H1 (cell line): ENCODE results near the gene PAQR9. TPM values are rescaled to one million over a fixed set of nuclear protein-coding genes. Genes with fewer than 3 reads are reported as not detected.

ENCODE experiments used
- CTCF ChIA-PET: fragments of 300-600 bp; sonication (Branson Sonifier 250); formaldehyde crosslinking; loops from one replicate; lab custom pipeline; 2021; ENCODE audit not compliant: partially characterized antibody; lab: Charles Lee
- POLR2A ChIA-PET: fragments of 300-600 bp; sonication (Branson Sonifier 250); formaldehyde crosslinking; loops from one replicate; lab custom pipeline; 2021; ENCODE audit warnings: inconsistent platforms; ENCODE audit not compliant: partially characterized antibody; lab: Charles Lee
- DNase-seq, 2 experiments: peaks; one replicate each; pipeline versions ENCODE4 v3.0.0 to v3.0.0-alpha.2; 2010 to 2022; ENCODE audit warnings: low spot score in 2 of 2, low read depth in 1 of 2, mixed read lengths in 1 of 2
- FAIRE-seq: peaks from 2 replicates; lab custom pipeline; 2011; peaks lifted over from hg19 to GRCh38; lab: Jason Lieb, UNC
- H2AFZ ChIP-seq: 2 replicates; pipeline ENCODE4 v1.8.1; 2012; ENCODE audit warnings: low read length, inconsistent platforms
- H2AK5ac ChIP-seq: 2 replicates; pipeline ENCODE4 v1.6.1; 2013; ENCODE audit warnings: low read depth, low read length
- H2BK120ac ChIP-seq: replicated peaks from 2 replicates; pipeline ENCODE3; 2013; ENCODE audit warnings: low read depth, low read length, inconsistent platforms
- H2BK12ac ChIP-seq: 2 replicates; pipeline ENCODE4 v1.6.1; 2013; ENCODE audit warnings: low read depth, low read length
- H2BK15ac ChIP-seq: 2 replicates; pipeline ENCODE4 v1.6.1; 2013; ENCODE audit warnings: low read length
- H2BK20ac ChIP-seq: 2 replicates; pipeline ENCODE4 v1.6.1; 2013; ENCODE audit warnings: low read length
- H2BK5ac ChIP-seq: 2 replicates; pipeline ENCODE4 v1.6.1; 2013; ENCODE audit warnings: low read depth, low read length
- H3K14ac ChIP-seq: 2 replicates; pipeline ENCODE4 v1.6.1; 2013; ENCODE audit warnings: inconsistent platforms; ENCODE audit not compliant: insufficient read length
- H3K18ac ChIP-seq: 2 replicates; pipeline ENCODE4 v1.6.1; 2013; ENCODE audit warnings: low read length; ENCODE audit errors: extremely low read depth
- H3K23ac ChIP-seq: 2 replicates; pipeline ENCODE4 v1.6.1; 2013; ENCODE audit warnings: inconsistent platforms; ENCODE audit not compliant: insufficient read length
- H3K23me2 ChIP-seq: 2 replicates; pipeline ENCODE4 v1.6.1; 2013; ENCODE audit warnings: low read depth, low read length
- H3K27ac ChIP-seq: 2 replicates; pipeline ENCODE4 v1.6.1; 2011; ENCODE audit warnings: low read depth, low read length, inconsistent platforms
- H3K27me3 ChIP-seq, 4 experiments: replicated peaks in 1 of 4; 1 replicate in 1 of 4; 2 replicates in 3 of 4; pipeline versions ENCODE4 v1.6.1 to v1.8.1; 2011 to 2013; ENCODE audit warnings: low read length in 3 of 4, mild to moderate bottlenecking in 3 of 4, inconsistent platforms in 2 of 4, mixed read lengths in 2 of 4, moderate library complexity in 1 of 4; ENCODE audit not compliant: control insufficient read depth in 3 of 4, insufficient read depth in 3 of 4; ENCODE audit errors: extremely low read depth in 1 of 4
- H3K36me3 ChIP-seq, 4 experiments: 2 replicates each; pipeline versions ENCODE4 v1.6.1 to v1.8.1; 2011 to 2013; ENCODE audit warnings: mild to moderate bottlenecking in 4 of 4, low read length in 3 of 4, moderate library complexity in 2 of 4, control low read depth in 1 of 4, inconsistent platforms in 1 of 4; ENCODE audit not compliant: insufficient read depth in 4 of 4, control insufficient read depth in 2 of 4
- H3K4ac ChIP-seq: replicated peaks from 2 replicates; pipeline ENCODE3; 2013; ENCODE audit warnings: low read length, low read depth, mixed read lengths, inconsistent platforms; ENCODE audit not compliant: insufficient read length
- H3K4me1 ChIP-seq, 4 experiments: replicated peaks in 1 of 4; 1 replicate in 1 of 4; 2 replicates in 3 of 4; pipeline versions ENCODE4 v1.6.1 to v1.8.1; 2011 to 2013; ENCODE audit warnings: low read length in 3 of 4, inconsistent platforms in 2 of 4, mixed read lengths in 1 of 4; ENCODE audit not compliant: insufficient read depth in 4 of 4, control insufficient read depth in 3 of 4
- H3K4me2 ChIP-seq, 2 experiments: 2 replicates each; pipeline versions ENCODE4 v1.6.1 to v1.8.1; 2011 to 2013; ENCODE audit warnings: low read depth in 2 of 2, low read length in 2 of 2, control low read depth in 1 of 2, inconsistent platforms in 1 of 2, mild to moderate bottlenecking in 1 of 2; ENCODE audit not compliant: insufficient read depth in 1 of 2
- H3K4me3 ChIP-seq, 4 experiments: fragments of 200-600, 300-600 bp in 1 of 4; sonication (generic), shearing (Covaris generic), sonication (Bioruptor Twin) in 1 of 4; 2 replicates each; pipeline versions ENCODE4 v1.5.1 to v1.8.1; 2011 to 2016; ENCODE audit warnings: low read length in 4 of 4, low read depth in 3 of 4, control low read depth in 2 of 4, inconsistent platforms in 2 of 4, mild to moderate bottlenecking in 2 of 4, mixed read lengths in 1 of 4, moderate library complexity in 1 of 4; ENCODE audit not compliant: insufficient read depth in 2 of 4; ENCODE audit errors: extremely low read depth in 1 of 4
- H3K56ac ChIP-seq: replicated peaks from 2 replicates; pipeline ENCODE3; 2013; ENCODE audit warnings: low read depth, mild to moderate bottlenecking, mixed read lengths, low read length, inconsistent platforms; ENCODE audit not compliant: insufficient read length
- H3K79me1 ChIP-seq: 2 replicates; pipeline ENCODE4 v1.6.1; 2013; ENCODE audit warnings: low read depth, low read length, control low read depth
- H3K79me2 ChIP-seq, 2 experiments: 2 replicates each; pipeline versions ENCODE4 v1.6.1 to v1.8.1; 2012 to 2013; ENCODE audit warnings: low read length in 2 of 2, mild to moderate bottlenecking in 2 of 2, inconsistent platforms in 1 of 2; ENCODE audit not compliant: insufficient read depth in 2 of 2, control insufficient read depth in 1 of 2
- H3K9ac ChIP-seq, 4 experiments: replicated peaks in 1 of 4; 1 replicate in 1 of 4; 2 replicates in 3 of 4; pipeline versions ENCODE4 v1.6.1 to v1.8.1; 2011 to 2013; ENCODE audit warnings: low read depth in 3 of 4, low read length in 3 of 4, control low read depth in 2 of 4, mild to moderate bottlenecking in 2 of 4, moderate library complexity in 2 of 4, inconsistent platforms in 1 of 4; ENCODE audit errors: extremely low read depth in 1 of 4
- H3K9me3 ChIP-seq, 2 experiments: 2 replicates each; pipeline versions ENCODE4 v1.6.1 to v1.8.1; 2012 to 2013; ENCODE audit warnings: mild to moderate bottlenecking in 2 of 2, moderate library complexity in 2 of 2, control low read depth in 1 of 2, inconsistent platforms in 1 of 2, low read depth in 1 of 2, low read length in 1 of 2, mixed read lengths in 1 of 2; ENCODE audit not compliant: insufficient read depth in 2 of 2
- H4K20me1 ChIP-seq, 2 experiments: replicated peaks in 1 of 2; 2 replicates each; pipeline versions ENCODE3 to v1.8.1; 2011 to 2013; ENCODE audit warnings: inconsistent platforms in 2 of 2, low read length in 2 of 2, mild to moderate bottlenecking in 1 of 2; ENCODE audit not compliant: insufficient read depth in 2 of 2, control insufficient read depth in 1 of 2
- H4K5ac ChIP-seq: 2 replicates; pipeline ENCODE4 v1.6.1; 2013; ENCODE audit warnings: low read length, low read depth, mixed read lengths, inconsistent platforms; ENCODE audit not compliant: insufficient read length
- H4K8ac ChIP-seq: 2 replicates; pipeline ENCODE4 v1.8.0; 2013; ENCODE audit warnings: mild to moderate bottlenecking, moderate library complexity, low read length, inconsistent platforms; ENCODE audit not compliant: insufficient read depth; ENCODE audit errors: extremely low read depth
- H4K91ac ChIP-seq: replicated peaks from 2 replicates; pipeline ENCODE3; 2013; ENCODE audit warnings: low read length, mixed read lengths, inconsistent platforms; ENCODE audit not compliant: insufficient read length
- ATF2 ChIP-seq: IDR thresholded peaks from 2 replicates; pipeline ENCODE4 v1.6.1; 2012; ENCODE audit warnings: low read length, inconsistent platforms
- BRCA1 ChIP-seq: IDR thresholded peaks from 2 replicates; pipeline ENCODE4 v1.6.1; 2012; ENCODE audit warnings: low read depth, low read length, improper control_type of control experiment
- CBX8 ChIP-seq: fragments of 300-800, 300-1000 bp; sonication (generic); IDR thresholded peaks from 2 replicates; pipeline ENCODE4 v1.7.1; 2016; ENCODE audit warnings: low read depth, low read length, borderline replicate concordance
- CTBP2 ChIP-seq: IDR thresholded peaks from 2 replicates; pipeline ENCODE4 v1.7.0; 2011; ENCODE audit warnings: borderline replicate concordance, mild to moderate bottlenecking, moderate library complexity, mixed read lengths, low read length; ENCODE audit not compliant: insufficient read depth, insufficient read length
- CTCF ChIP-seq, 3 experiments: IDR thresholded peaks; 1 replicate in 2 of 3; 2 replicates in 1 of 3; pipeline versions ENCODE4 v1.5.1 to v1.6.1; 2011; ENCODE audit warnings: low read length in 3 of 3, mild to moderate bottlenecking in 3 of 3, inconsistent platforms in 2 of 3, low read depth in 1 of 3, moderate library complexity in 1 of 3; ENCODE audit not compliant: insufficient read depth in 1 of 3; ENCODE audit errors: control extremely low read depth in 1 of 3
- EP300 ChIP-seq, 2 experiments: IDR thresholded peaks; 1 replicate in 1 of 2; 2 replicates in 1 of 2; pipeline ENCODE4 v1.6.1; 2011 to 2012; ENCODE audit warnings: low read depth in 2 of 2, low read length in 2 of 2, mild to moderate bottlenecking in 2 of 2, borderline replicate concordance in 1 of 2, inconsistent platforms in 1 of 2, moderate library complexity in 1 of 2
- FOSL1 ChIP-seq: IDR thresholded peaks from 2 replicates; pipeline ENCODE4 v1.6.1; 2011; ENCODE audit warnings: mild to moderate bottlenecking, low read depth, low read length, moderate library complexity; ENCODE audit not compliant: insufficient read depth
- RXRA ChIP-seq: IDR thresholded peaks from 2 replicates; pipeline ENCODE4 v1.6.1; 2011; ENCODE audit warnings: low read depth, mild to moderate bottlenecking, low read length, moderate library complexity; ENCODE audit not compliant: insufficient read depth
- SRF ChIP-seq: IDR thresholded peaks from 2 replicates; pipeline ENCODE4 v1.6.1; 2011; ENCODE audit warnings: mild to moderate bottlenecking, low read depth, low read length, moderate library complexity
- WGBS, 2 experiments: shearing (Covaris generic) in 1 of 2; methylation state at CpG; one replicate each; pipeline versions ENCODE4 v1.1.6 to v1.1.7; 2013 to 2015; ENCODE audit warnings: low lambda C conversion rate in 2 of 2, mixed read lengths in 2 of 2, inconsistent platforms in 1 of 2, low coverage in 1 of 2, missing lambda C conversion rate in 1 of 2; ENCODE audit not compliant: insufficient replicate concordance in 2 of 2, insufficient coverage in 1 of 2, insufficient read length in 1 of 2; ENCODE audit errors: extremely low coverage in 1 of 2, missing lambda C conversion rate in 1 of 2; 5-methylcytosine and 5-hydroxymethylcytosine counted together
- polyA plus RNA-seq, 7 experiments: library from polyadenylated mRNA; depleted of rRNA in 3 of 7; stranded (reverse) in 5 of 7; unstranded in 2 of 7; fragments of >200 nt in 5 of 7; fragments of 200-250 nt in 2 of 7; gene quantifications; 1 replicate in 5 of 7; 2 replicates in 1 of 7; 4 replicates in 1 of 7; pipeline versions ENCODE4 v1.2.1 to v1.2.3, GENCODE V29; 2011 to 2013; ENCODE audit warnings: missing spikeins in 2 of 7, mixed read lengths in 2 of 7
- total RNA-seq: library from RNA; stranded (reverse); fragmentation: NEBNext Ultra II Directional; extraction: Animal tissue kit (Norgen Biotek cat#: 25700); gene quantifications from 2 replicates; pipeline ENCODE4 v1.2.1, GENCODE V29; 2021

Gene PAQR9
- total and polyA plus RNA-seq, 2 of the 8 experiments (the other 6 are each of a cell fraction or from before 2014, with no cell fraction given): 2.6 to 5.2 TPM

- no peak overlapping the region for H3K4ac ChIP-seq
- peaks cover 0 to 3% (median under 1%) of the 10 kb centered on the region in 4 experiments; a peak in 3 of 7 replicates for H3K4me1 ChIP-seq
- H3K79me2 ChIP-seq: no peaks in the 10 kb centered on the region
- H2AFZ ChIP-seq: no peak overlapping the region
- no peaks in the 10 kb centered on the region for H3K9me3 ChIP-seq
- no peaks in the 10 kb centered on the region for H3K36me3 ChIP-seq
- no peak overlapping the region for H3K27ac ChIP-seq
- H3K9ac ChIP-seq: no peak overlapping the region
- no peaks in the 10 kb centered on the region for H3K23me2 ChIP-seq
- no peak overlapping the region for H4K5ac ChIP-seq
- WGBS, 2 experiments: 94% methylated on average over 3 of the region's 3 CpGs; no CpG with 5 or more reads in 1 of the 2 experiments
- no peak overlapping the region for H2BK5ac ChIP-seq
- H3K4me2 ChIP-seq: no peak overlapping the region
- TF ChIP-seq BRCA1: no peak
- no peak for TF ChIP-seq CTCF (IDR thresholded peaks at IDR 0.05; ENCODE audit: control extremely low read depth in 1 of 3, insufficient read depth in 1 of 3, low read depth in 1 of 3, low read length in 3 of 3)
- TF ChIP-seq FOSL1: no peak
- no peak for TF ChIP-seq ATF2
- no peak for TF ChIP-seq RXRA
- TF ChIP-seq EP300 (IDR thresholded peaks at IDR 0.05; ENCODE audit: borderline replicate concordance in 1 of 2, low read depth in 2 of 2, low read length in 2 of 2): no peak
- TF ChIP-seq SRF: no peak
- no peak for TF ChIP-seq CTBP2
- TF ChIP-seq CBX8: no peak
- no peaks in the 10 kb centered on the region for H3K79me1 ChIP-seq
- H3K18ac ChIP-seq: no peak overlapping the region
- no peak overlapping the region for H3K14ac ChIP-seq
- no peaks in the 10 kb centered on the region for H3K27me3 ChIP-seq
- no peaks in the 10 kb centered on the region for H4K20me1 ChIP-seq
- ChIA-PET POLR2A (no interaction called here), CTCF (interaction anchor here (0.7 to 5.5 kb wide), 13 partner anchors 9 to 399 kb away, joined by 3 to 45 read pairs (median 5); no protein-coding TSS in a partner anchor)
- H3K23ac ChIP-seq: no peak overlapping the region
- no peak for FAIRE-seq
- no peak overlapping the region for H2BK12ac ChIP-seq
- H3K4me3 ChIP-seq: no peak overlapping the region
- H2BK20ac ChIP-seq: no peak overlapping the region
- H4K8ac ChIP-seq: no peak overlapping the region
- no peak overlapping the region for H4K91ac ChIP-seq
- H2AK5ac ChIP-seq: no peak overlapping the region
- DNase-seq: no peak
- H3K56ac ChIP-seq: no peak overlapping the region
- no peak overlapping the region for H2BK120ac ChIP-seq
- H2BK15ac ChIP-seq: no peak overlapping the region
These were observed 20.8 kb upstream of the PAQR9 start for GRCh38 chr3:142984255-142984654.
